HUES48 (cell line): ENCODE measurements around the gene IFNLR1.
"Not testable (repeated sequence)": the region's sequence is repeated elsewhere in the genome, so short reads cannot be mapped to it uniquely, and the experiment has no call there.

ENCODE experiments used
- H3K27ac ChIP-seq: one replicate; pipeline ENCODE4 v1.7.0; 2013; ENCODE audit warnings: low read depth, low read length, inconsistent platforms
- H3K27me3 ChIP-seq: 2 replicates; pipeline ENCODE4 v1.6.1; 2013; ENCODE audit warnings: mild to moderate bottlenecking, low read length; ENCODE audit not compliant: control insufficient read depth, insufficient read depth
- H3K36me3 ChIP-seq: 2 replicates; pipeline ENCODE4 v1.6.1; 2013; ENCODE audit warnings: low read length; ENCODE audit not compliant: control insufficient read depth, insufficient read depth
- H3K4me1 ChIP-seq: 2 replicates; pipeline ENCODE4 v1.6.1; 2013; ENCODE audit warnings: mild to moderate bottlenecking, low read length; ENCODE audit not compliant: control insufficient read depth, insufficient read depth
- H3K4me3 ChIP-seq: 2 replicates; pipeline ENCODE4 v1.5.1; 2013; ENCODE audit warnings: mild to moderate bottlenecking, low read depth, low read length
- H3K9ac ChIP-seq: 2 replicates; pipeline ENCODE4 v1.6.1; 2013; ENCODE audit warnings: mild to moderate bottlenecking, low read depth, low read length, moderate library complexity
- H3K9me3 ChIP-seq: 2 replicates; pipeline ENCODE4 v1.6.1; 2013; ENCODE audit warnings: low read length; ENCODE audit not compliant: control insufficient read depth, insufficient read depth

The IFNLR1 gene

DNA sequence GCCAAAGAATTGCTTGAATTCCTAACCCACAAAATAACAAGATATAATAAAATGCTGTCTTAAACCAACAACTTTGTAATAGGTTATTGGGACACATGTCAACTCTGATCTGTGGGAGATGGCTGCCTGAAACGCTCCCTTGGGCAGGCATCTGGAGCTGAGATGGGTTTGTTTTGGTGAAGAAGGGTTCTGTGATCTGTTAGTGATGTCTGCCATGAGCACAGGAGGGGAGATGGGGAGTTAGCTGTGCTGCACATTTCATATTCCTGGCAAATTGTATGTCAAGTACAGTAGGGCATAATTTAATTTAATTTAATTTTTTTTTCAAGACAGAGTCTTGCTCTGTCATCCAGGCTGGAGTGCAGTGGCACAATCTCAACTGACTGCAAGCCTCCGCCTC is 34.2 kb upstream of the IFNLR1 start:
- no peaks in the 10 kb centered on the region for H3K36me3 ChIP-seq

DNA sequence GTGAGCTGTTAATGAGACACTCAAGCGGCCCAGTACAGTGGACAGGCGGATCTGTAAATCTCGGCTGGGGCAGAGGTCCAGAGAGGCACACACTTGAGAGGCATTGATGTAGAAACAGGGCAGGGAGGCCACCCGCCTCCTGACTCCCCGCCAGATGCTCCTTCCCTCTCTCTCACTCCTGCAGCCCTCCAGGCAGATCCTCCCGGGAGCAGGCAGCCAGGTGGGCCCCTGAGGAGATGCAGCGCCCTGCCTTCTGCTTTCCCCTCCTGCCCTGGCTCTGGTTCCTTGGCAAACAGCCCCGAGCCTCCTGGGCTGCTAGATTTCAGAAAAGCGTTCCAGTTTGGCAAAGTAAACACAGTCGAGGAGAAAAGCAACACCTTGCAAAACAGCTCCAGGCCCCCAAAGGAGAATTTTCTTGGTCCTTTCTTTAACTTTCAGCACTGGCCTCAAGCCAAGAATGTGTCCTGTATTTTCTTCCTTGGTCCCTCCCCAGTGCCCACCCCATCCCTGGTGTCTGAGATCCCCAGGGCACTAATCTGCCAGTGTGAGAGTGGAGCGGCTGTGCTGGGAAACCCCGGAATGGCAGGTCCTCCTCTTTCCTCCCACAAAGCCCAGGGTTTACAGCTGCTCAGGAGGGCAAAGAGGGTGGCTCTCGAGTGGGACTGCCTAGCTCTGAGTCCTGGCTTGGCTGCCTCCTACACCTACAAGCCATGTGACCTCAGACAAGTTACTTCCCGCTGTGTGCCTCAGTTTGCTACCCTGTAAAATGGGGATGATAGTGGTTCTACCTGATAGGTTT is 29.4 kb upstream of the IFNLR1 start:
- H3K9ac ChIP-seq = no peak overlapping the region
- H3K27ac ChIP-seq = no peak overlapping the region
- no peaks in the 10 kb centered on the region for H3K36me3 ChIP-seq
- no peak overlapping the region for H3K4me3 ChIP-seq
- H3K27me3 ChIP-seq = no peaks in the 10 kb centered on the region
- H3K4me1 ChIP-seq = no peaks in the 10 kb centered on the region; the same call in 1 of the 2 replicates
- H3K9me3 ChIP-seq = no peaks in the 10 kb centered on the region

More for the DNA sequence above, 34.2 kb upstream of the IFNLR1 start:
- Histone ChIP-seq H3K27ac (no peak overlapping the region), H3K27me3 (no peaks in the 10 kb centered on the region), H3K9ac (no peak overlapping the region), H3K4me1 (no peaks in the 10 kb centered on the region; the same call in 1 of the 2 replicates), H3K4me3 (no peak overlapping the region), H3K9me3 (no peaks in the 10 kb centered on the region)

DNA sequence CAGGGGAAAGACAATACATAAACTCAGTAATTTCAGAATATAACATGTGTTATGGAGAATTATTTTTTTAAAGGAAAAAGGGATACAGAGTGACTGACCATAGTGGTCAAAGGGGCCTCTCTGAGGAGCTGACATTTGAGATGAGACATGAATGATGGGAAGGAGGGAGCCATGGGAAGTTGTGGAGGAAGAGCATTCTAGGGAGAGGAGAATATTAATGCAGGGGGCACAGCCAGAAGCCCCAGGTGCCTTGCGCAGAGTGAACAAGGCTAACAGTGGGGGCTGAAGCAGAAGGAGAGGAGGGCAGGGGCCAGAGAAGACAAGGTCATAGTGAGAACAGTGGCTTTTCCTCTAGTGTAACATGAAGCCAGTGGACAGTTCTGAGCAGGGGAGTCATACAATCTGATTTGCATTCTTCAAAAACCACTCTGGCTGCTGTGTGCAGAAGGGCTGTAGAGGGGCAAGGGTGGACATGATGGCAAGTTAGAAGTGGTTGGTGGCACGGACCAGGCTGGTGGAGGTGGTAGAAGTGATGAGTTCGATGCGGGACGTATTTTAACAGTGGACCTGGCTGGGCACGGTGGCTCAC is 28.2 kb upstream of the IFNLR1 start:
- Histone ChIP-seq H3K9me3 (no peaks in the 10 kb centered on the region), H3K4me3 (no peak overlapping the region), H3K27me3 (no peaks in the 10 kb centered on the region), H3K4me1 (no peaks in the 10 kb centered on the region; the same call in 1 of the 2 replicates), H3K9ac (no peak overlapping the region), H3K27ac (no peak overlapping the region), H3K36me3 (no peaks in the 10 kb centered on the region)

DNA sequence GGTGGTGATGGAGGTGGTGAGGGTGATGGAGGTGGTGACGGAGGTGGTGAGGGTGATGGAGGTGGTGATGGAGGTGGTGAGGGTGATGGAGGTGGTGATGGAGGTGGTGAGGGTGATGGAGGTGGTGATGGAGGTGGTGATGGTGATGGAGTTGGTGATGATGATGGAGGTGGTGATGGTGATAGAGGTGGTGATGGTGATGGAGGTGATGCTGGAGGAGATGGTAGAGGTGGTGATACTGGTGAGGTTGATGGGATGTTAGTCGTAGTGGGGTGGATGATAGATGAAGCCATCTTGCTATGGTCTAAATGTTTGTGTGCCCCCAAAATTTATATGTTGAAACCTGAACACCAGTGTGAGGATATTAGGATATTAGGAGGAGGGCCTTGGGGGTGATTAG is 25.3 kb upstream of the IFNLR1 start:
- H3K27ac ChIP-seq = no peak overlapping the region
- no peaks in the 10 kb centered on the region for H3K27me3 ChIP-seq
- H3K4me1 ChIP-seq = no peaks in the 10 kb centered on the region; the same call in 1 of the 2 replicates
- H3K4me3 ChIP-seq = no peak overlapping the region
- no peak overlapping the region for H3K9ac ChIP-seq
- no peaks in the 10 kb centered on the region for H3K9me3 ChIP-seq
- no peaks in the 10 kb centered on the region for H3K36me3 ChIP-seq

DNA sequence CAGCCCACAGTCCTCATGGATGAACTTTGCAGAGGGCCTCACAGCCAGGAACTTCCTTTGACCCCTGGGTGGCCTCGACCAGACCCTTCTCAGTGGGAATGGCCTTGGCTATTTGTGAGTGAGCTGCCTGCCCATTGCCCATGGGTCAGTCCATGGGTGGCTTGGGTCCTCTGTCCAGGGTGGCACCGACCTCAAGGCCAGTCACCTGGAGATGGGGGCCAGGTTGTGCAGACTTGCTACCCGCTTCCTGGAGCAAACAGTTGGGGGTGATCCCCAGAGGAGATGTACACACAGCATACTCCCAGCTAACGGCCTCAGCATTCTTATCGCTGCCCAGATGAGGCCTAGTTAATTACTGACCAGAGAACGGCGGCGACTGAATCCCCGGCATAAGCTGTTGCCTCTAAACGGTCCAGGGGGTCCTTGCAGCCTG is 23.1 kb upstream of the IFNLR1 start:
- no peaks in the 10 kb centered on the region for H3K27me3 ChIP-seq
- H3K27ac ChIP-seq = no peak overlapping the region
- H3K4me3 ChIP-seq = no peak overlapping the region
- no peak overlapping the region for H3K9ac ChIP-seq
- no peaks in the 10 kb centered on the region; the same call in 1 of the 2 replicates for H3K4me1 ChIP-seq
- no peaks in the 10 kb centered on the region for H3K9me3 ChIP-seq
- no peaks in the 10 kb centered on the region for H3K36me3 ChIP-seq

DNA sequence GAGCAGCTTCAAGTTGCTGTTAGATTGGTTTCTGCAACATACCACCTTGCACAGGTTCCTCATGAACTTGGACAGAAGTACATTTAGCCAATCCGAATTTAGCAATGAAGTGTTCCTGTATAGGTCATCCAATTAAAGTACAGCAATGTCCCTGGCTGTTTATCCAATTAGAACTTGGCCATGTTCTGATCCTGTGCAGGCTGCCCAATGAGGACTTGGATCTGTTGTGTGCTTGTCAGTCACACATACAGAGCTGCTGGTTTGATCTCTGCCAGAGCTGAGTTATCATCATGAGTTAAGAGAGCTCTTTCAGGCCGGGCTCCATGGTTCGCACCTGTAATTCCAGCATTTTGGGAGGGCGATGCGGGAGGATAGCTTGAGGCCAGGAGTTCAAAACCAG is 22.0 kb upstream of the IFNLR1 start:
- H3K36me3 ChIP-seq = no peaks in the 10 kb centered on the region
- no peaks in the 10 kb centered on the region for H3K27me3 ChIP-seq

DNA sequence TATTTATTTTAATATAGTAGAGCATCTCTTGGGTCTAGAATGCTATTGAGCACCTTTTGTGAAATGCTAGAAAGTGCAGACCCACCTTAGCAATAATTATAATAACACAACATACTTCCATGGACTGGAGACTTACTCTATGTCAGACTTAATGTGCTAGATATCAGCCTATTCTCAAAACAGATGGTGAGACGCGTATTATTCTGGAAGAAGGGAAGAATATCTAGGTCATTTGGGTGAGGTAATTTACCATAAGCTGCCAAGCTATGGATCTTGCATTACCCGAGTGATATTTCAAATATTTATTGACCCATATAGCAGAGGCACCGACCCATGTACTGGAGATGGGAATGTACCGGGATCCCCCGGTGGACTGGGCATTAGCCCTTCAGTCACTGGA is 20.6 kb upstream of the IFNLR1 start:
- H3K4me3 ChIP-seq = no peak overlapping the region
- no peak overlapping the region for H3K9ac ChIP-seq
- no peaks in the 10 kb centered on the region for H3K36me3 ChIP-seq
- H3K9me3 ChIP-seq = no peaks in the 10 kb centered on the region
- H3K27ac ChIP-seq = no peak overlapping the region
- no peaks in the 10 kb centered on the region for H3K27me3 ChIP-seq
- H3K4me1 ChIP-seq = peaks cover 4% of the 10 kb centered on the region

More for the DNA sequence above, 22.0 kb upstream of the IFNLR1 start:
- Histone ChIP-seq H3K9me3 (no peaks in the 10 kb centered on the region), H3K4me3 (no peak overlapping the region), H3K9ac (no peak overlapping the region), H3K27ac (no peak overlapping the region), H3K4me1 (no peaks in the 10 kb centered on the region; the same call in 1 of the 2 replicates)

DNA sequence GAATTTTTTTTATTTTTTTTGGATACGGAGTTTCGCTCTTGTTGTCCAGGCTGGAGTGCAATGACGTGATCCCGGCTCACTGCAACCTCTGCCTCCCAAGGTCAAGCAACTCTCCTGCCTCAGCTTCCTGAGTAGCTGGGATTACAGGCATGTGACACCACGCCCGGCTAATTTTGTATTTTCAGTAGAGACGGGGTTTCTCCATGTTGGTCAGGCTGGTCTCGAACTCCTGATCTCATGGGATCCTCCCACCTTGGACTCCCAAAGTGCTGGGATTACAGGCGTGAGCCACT is 20.3 kb upstream of the IFNLR1 start:
- not testable (repeated sequence) for H3K4me3 ChIP-seq, H3K27ac ChIP-seq, H3K9me3 ChIP-seq, H3K36me3 ChIP-seq, H3K4me1 ChIP-seq, H3K27me3 ChIP-seq, H3K9ac ChIP-seq

DNA sequence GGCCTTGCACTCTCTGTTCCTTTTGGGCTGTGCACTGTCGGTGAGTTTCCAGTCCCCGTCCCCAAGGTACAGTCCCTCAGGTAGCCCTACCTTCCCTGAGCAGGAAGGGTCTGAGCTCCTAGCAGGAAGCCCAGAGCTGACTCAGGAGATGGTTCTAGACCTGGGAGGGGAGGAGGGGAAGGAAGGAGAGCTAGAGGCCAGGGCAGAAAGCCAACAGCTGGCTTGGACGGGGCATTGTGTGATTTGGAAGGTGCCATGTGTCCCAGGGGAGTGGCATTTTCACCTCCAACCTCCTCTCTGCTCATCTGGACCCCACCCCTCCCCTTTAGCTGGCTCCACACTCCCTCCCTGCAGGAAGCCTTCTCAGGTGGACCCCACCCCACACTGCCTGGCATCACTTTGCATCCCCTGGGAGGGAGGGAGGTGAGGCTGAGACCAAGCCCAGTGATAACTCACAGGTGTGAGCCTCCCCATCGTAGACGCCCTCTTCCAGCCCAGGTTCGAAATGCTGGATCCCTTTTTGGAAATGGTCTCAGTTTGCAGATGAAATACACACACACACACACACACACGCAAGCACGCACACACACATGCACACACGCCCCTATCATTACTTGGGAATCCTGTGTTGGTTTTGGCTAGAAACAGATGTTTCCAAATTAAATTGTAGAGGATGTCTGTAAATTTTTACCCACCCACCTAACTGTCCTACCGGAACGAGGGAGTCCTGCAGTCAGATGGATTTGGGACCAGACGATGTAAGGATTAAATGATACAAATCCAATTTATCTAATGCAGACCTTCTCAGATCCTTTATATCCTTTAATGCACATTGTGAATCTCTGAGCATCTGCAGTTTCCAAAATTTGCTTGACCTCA is 19.7 kb upstream of the IFNLR1 start:
- Histone ChIP-seq H3K27ac (no peak overlapping the region), H3K4me1 (peaks cover 4% of the 10 kb centered on the region), H3K9ac (no peak overlapping the region), H3K4me3 (no peak overlapping the region), H3K9me3 (no peaks in the 10 kb centered on the region), H3K36me3 (no peaks in the 10 kb centered on the region), H3K27me3 (no peaks in the 10 kb centered on the region)

DNA sequence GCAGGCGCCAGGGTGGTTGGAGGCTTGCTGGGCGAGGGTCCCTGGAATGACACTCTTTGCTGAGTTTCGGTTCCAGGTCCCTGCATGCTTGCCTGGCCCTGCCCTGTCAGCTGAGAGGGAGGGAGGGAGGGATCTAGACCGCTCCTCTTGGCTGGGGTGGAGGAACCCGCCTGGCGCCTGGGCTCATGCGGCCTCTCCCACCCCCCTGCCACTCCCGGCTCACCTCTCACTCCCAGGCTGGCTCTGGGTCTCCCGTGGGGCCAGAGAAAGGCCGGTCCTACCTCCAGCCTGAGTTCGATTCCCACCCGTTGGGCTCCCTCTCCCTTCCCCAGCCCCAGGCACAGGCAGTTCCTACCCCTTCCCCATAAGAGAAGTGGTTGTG is 19.0 kb upstream of the IFNLR1 start:
- H3K36me3 ChIP-seq = no peaks in the 10 kb centered on the region
- H3K27me3 ChIP-seq = no peaks in the 10 kb centered on the region
- peaks cover 4% of the 10 kb centered on the region for H3K4me1 ChIP-seq
- no peak overlapping the region for H3K4me3 ChIP-seq
- no peak overlapping the region for H3K27ac ChIP-seq
- no peak overlapping the region for H3K9ac ChIP-seq
- no peaks in the 10 kb centered on the region for H3K9me3 ChIP-seq
